Jurkat, Clone E6-1 (cell line): Measurements from ENCODE around the gene SLC15A3.

Experiments
- DNase-seq: peaks from one replicate; pipeline ENCODE4 v3.0.0-alpha.2; 2011; ENCODE audit warnings: low read depth, low spot score
- H3K4me3 ChIP-seq: 2 replicates; pipeline ENCODE4 v1.5.1; 2011; ENCODE audit warnings: mild to moderate bottlenecking, low read length, control low read depth, moderate library complexity

SLC15A3 gene

GRCh38 chr11:60906132-60906972 is 45.6 kb downstream of the SLC15A3 start, which contains the start of gene PRPF19:
Gene PRPF19 (minus strand): TSS chr11:60906585. CDS start chr11:60906382, 203 bp downstream.
- H3K4me3 ChIP-seq: peak within 1 kb of the TSS; percentile 95
- DNase-seq: peak; percentile 97

GRCh38 chr11:60905551-60906113 is 46.3 kb downstream of the SLC15A3 start:
- peak overlapping the region; percentile 95 for H3K4me3 ChIP-seq
- DNase-seq: no peak

- no peak for DNase-seq
- H3K4me3 ChIP-seq: peak overlapping the region; percentile 95
Observed at GRCh38 chr11:60905047-60905446, 46.9 kb downstream of the SLC15A3 start.

- no peak overlapping the region for H3K4me3 ChIP-seq
- DNase-seq: no peak
Observed at GRCh38 chr11:60902625-60903024, 49.4 kb downstream of the SLC15A3 start.

- H3K4me3 ChIP-seq: no peak overlapping the region
- DNase-seq: no peak
Observed at GRCh38 chr11:60900673-60901404, 51.1 kb downstream of the SLC15A3 start.

GRCh38 chr11:60899977-60900376 is 52.0 kb downstream of the SLC15A3 start:
- H3K4me3 ChIP-seq: no peak overlapping the region
- no peak for DNase-seq

GRCh38 chr11:60899046-60899936 is 52.7 kb downstream of the SLC15A3 start:
- H3K4me3 ChIP-seq: no peak overlapping the region
- peak; percentile 47 for DNase-seq

- no peak overlapping the region for H3K4me3 ChIP-seq
- DNase-seq: no peak
Observed at GRCh38 chr11:60897496-60897895, 54.5 kb downstream of the SLC15A3 start.

- H3K4me3 ChIP-seq: no peak overlapping the region
- DNase-seq: no peak
Observed at GRCh38 chr11:60895687-60896086, 56.3 kb downstream of the SLC15A3 start.

GRCh38 chr11:60891103-60891741 is 60.8 kb downstream of the SLC15A3 start:
- no peak for DNase-seq
- no peak overlapping the region for H3K4me3 ChIP-seq

- no peak for DNase-seq
Observed at GRCh38 chr11:60890696-60891095, 61.3 kb downstream of the SLC15A3 start.

GRCh38 chr11:60889869-60890311 is 62.1 kb downstream of the SLC15A3 start:
- no peak overlapping the region for H3K4me3 ChIP-seq
- DNase-seq: no peak

More at GRCh38 chr11:60890696-60891095, 61.3 kb downstream of the SLC15A3 start:
- no peak overlapping the region for H3K4me3 ChIP-seq

GRCh38 chr11:60887556-60887955 is 64.4 kb downstream of the SLC15A3 start:
- no peak overlapping the region for H3K4me3 ChIP-seq
- peak; percentile 73 for DNase-seq
